Measurements from ENCODE around the gene SYNPR.

SYNPR gene

GRCh38 chr3:63662500-63662899 is 384.4 kb downstream of the SYNPR start:
- no peaks in the 10 kb centered on the region for H3K36me3 ChIP-seq (replicated peaks; ENCODE audit: insufficient read depth, low read length)
- DNase-seq: no peak
- no peak overlapping the region for H3K27ac ChIP-seq (ENCODE audit: low read length)
- no peaks in the 10 kb centered on the region for H4K20me1 ChIP-seq (ENCODE audit: insufficient read depth, low read length)
- no peaks in the 10 kb centered on the region for H3F3A ChIP-seq (ENCODE audit: insufficient read depth, low read length)
- H3K9ac ChIP-seq (ENCODE audit: low read length): no peak overlapping the region
- H3K9me3 ChIP-seq (replicated peaks; ENCODE audit: insufficient read depth, low read length): no peaks in the 10 kb centered on the region
- H3K9me2 ChIP-seq (replicated peaks; ENCODE audit: insufficient read depth, low read length): no peaks in the 10 kb centered on the region
- no peak overlapping the region for H3K4me2 ChIP-seq (ENCODE audit: low read depth, low read length)
- H2AFZ ChIP-seq (ENCODE audit: low read length): no peak overlapping the region
- H3K4me3 ChIP-seq (ENCODE audit: low read length): no peak overlapping the region
- H3K4me1 ChIP-seq (ENCODE audit: low read length): no peaks in the 10 kb centered on the region
- H3K27me3 ChIP-seq (replicated peaks; ENCODE audit: insufficient read depth, low read length): no peaks in the 10 kb centered on the region
- no peak for TF ChIP-seq CTCF (IDR thresholded peaks at IDR 0.05; ENCODE audit: low read length)
- TF ChIP-seq EZH2phosphoT487 (IDR thresholded peaks at IDR 0.05; ENCODE audit: low read length): no peak
- no peak for TF ChIP-seq EZH2 (optimal IDR thresholded peaks at IDR 0.05; ENCODE audit: low read depth, low read length)
- H3K79me2 ChIP-seq (ENCODE audit: low read length): no peaks in the 10 kb centered on the region

Data from MM.1S (cell line).